ENCODE results near the gene FAM210B. TPM values are rescaled to one million over a fixed set of nuclear protein-coding genes. Genes with fewer than 3 reads are reported as not detected.

FAM210B gene
- total RNA-seq, 4 donors from 2014 or later: 46.3 to 69.4 (median 57.4) TPM

- TF ChIP-seq, protein P1, sequence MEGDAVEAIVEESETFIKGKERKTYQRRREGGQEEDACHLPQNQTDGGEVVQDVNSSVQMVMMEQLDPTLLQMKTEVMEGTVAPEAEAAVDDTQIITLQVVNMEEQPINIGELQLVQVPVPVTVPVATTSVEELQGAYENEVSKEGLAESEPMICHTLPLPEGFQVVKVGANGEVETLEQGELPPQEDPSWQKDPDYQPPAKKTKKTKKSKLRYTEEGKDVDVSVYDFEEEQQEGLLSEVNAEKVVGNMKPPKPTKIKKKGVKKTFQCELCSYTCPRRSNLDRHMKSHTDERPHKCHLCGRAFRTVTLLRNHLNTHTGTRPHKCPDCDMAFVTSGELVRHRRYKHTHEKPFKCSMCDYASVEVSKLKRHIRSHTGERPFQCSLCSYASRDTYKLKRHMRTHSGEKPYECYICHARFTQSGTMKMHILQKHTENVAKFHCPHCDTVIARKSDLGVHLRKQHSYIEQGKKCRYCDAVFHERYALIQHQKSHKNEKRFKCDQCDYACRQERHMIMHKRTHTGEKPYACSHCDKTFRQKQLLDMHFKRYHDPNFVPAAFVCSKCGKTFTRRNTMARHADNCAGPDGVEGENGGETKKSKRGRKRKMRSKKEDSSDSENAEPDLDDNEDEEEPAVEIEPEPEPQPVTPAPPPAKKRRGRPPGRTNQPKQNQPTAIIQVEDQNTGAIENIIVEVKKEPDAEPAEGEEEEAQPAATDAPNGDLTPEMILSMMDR (IDR thresholded peaks at IDR 0.05; ENCODE audit: low read depth): no peak
Observed at GRCh38 chr20:56350842-56351241, 7.9 kb upstream of the FAM210B start.

GRCh38 chr20:56352345-56353055 is 6.3 kb upstream of the FAM210B start:
- TF ChIP-seq, protein P1 (IDR thresholded peaks at IDR 0.05; ENCODE audit: low read depth): no peak

DNA sequence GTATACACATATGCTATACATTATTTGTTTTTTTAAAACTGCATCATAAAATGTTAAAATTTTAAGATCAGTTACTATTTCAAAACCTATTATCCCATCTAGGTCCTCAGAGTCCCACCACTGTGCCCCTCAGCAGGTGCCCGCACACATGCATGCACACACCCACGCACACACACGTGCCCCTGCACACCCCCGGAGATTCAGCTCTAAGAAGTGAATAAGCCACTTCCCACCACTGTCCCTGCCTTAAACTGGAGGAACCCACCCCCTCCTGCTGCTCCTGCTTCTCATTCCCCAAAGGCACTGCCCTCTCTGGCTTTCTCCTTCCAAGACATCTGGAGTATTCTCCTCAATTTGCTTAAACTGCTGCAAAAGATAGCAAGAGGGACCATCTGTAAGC is 5.4 kb upstream of the FAM210B start:
- TF ChIP-seq, protein P1 (IDR thresholded peaks at IDR 0.05; ENCODE audit: low read depth): no peak

GRCh38 chr20:56358070-56358469 is 704 bp upstream of the FAM210B start:
- TF ChIP-seq, protein P1 (IDR thresholded peaks at IDR 0.05; ENCODE audit: low read depth): no peak

DNA sequence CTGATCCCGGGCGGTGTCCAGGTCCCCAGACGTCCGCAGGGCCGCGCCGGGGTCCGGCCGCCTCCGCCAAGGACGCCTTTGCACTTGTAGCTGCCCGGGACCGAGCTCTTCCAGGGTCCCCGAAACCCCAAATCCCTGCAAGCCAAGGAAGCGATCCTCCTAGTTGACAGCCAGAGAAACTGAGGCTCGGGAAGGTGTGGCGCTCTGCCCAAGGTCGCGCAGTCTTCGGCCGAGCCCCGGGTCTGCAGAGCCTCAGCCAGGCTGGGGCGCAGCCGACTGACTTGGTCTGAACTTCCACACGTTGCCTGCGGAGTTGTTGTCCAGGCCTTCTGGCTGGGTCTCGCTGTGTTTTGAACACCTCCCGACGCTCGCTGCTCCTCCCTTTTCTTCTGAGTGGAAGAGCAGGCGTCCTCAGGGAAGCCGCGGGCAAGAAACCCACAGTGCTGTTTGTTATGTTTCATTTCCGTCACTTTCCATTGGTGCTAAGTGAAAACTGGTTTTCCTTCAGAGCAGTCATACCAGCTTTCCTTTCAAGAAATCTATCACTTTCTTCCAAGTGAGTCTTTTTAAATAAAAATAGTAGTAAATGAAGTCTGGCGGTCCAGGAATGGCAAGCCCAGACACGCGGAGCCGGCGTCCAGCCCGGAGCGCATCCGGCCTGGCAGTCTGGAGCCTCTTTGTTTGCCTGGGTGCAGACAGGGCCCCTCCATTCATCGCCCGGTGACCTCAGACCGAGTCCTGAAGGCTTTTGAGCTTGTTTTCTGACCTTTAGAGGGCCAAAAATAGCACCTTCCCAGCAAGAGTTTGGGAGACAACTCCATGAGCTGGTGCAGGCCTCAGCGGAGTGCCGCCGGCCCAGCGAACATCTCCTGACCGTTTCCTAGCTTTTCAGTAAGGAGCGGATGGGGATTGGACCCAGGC is 698 bp downstream of the FAM210B start:
- TF ChIP-seq, protein P1 (IDR thresholded peaks at IDR 0.05; ENCODE audit: low read depth): no peak

DNA sequence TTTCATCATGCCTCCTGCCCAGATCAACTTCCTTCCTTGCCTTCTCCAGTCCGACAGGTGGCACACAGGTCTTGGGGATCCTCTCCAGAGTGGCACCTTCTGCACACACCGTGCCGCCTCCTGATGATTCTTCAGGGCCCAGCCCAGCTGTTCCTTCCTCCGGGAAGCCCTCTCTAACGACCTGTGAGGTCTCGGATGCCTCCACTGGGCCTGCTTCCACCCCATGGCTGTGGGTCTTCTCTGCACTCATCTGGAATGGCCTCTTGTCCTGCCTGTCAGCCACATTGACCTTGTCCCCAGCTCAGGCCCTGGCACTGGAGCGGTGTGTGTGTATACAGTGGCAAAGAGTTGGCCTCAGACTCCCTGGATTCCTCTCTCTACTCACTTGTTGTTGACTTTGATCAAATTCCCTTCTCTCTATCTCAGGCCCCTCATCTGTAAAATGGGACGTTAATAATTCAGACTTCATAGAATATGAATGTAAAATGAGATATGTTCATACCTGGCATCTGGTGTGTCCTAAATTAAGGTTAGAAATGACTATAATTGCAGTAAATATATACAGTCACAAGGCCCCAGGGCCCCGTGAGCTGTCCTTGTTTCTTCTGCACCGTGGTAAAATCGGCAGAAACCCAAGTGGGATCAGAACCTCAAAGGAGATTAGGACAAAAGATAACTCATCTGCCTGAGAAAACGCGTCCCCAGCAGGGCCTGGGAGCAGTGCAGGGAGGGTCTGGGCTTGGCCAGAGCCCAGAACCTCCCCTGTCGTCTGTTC is 1.5 kb downstream of the FAM210B start:
- TF ChIP-seq, protein P1 (IDR thresholded peaks at IDR 0.05; ENCODE audit: low read depth): no peak

DNA sequence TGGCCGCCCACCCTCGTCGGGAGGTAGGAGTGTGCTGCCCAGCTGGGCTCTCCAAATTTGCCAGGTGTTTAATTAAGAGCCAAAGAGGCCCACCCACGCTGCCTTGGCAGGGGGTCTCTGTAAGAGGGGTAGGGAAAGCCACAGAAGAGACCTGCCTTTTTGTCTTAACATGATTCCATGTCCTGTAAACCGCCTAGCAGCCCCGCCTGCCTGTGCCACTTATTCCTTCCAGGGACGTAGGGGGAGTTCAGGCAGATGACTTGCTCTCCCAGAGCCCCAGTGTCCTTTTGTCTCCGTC is 2.1 kb downstream of the FAM210B start:
- TF ChIP-seq, protein P1 (IDR thresholded peaks at IDR 0.05; ENCODE audit: low read depth): no peak
